Testis (tissue), 2 donors: Measurements from ENCODE around the gene DPP6.

ENCODE experiments used
- CTCF ChIP-seq, 3 experiments: fragments of 450-650 bp in 2 of 3; fragments of 200-600 bp in 1 of 3; sonication (generic) in 1 of 3; IDR thresholded peaks; one replicate each; pipeline ENCODE4 v1.5.1; 2016 to 2019; ENCODE audit warnings: antibody characterized with exemption in 3 of 3, mild to moderate bottlenecking in 2 of 3, moderate library complexity in 1 of 3
- POLR2A ChIP-seq: fragments of 450-650 bp; IDR thresholded peaks from one replicate; pipeline ENCODE4 v1.6.1; 2017; ENCODE audit warnings: antibody characterized with exemption, mild to moderate bottlenecking, moderate library complexity

GRCh38 chr7:154861589-154861988 is 809.4 kb downstream of the DPP6 start:
- TF ChIP-seq CTCF (IDR thresholded peaks at IDR 0.05) (no peak), POLR2A (no peak)
